IMR-90 (cell line): Measurements from ENCODE around the gene PCDHGB1. TPM values are rescaled to one million over a fixed set of nuclear protein-coding genes. Genes with fewer than 3 reads are reported as not detected.

Source experiments
- ATAC-seq: fragments of 200-7000 bp; cut with Tn5 transposase; 2 replicates; pipeline ENCODE4 v1.9.1; 2020; ENCODE audit warnings: low read depth, mild to moderate bottlenecking, moderate library complexity
- Bru-seq: library from RNA; stranded (reverse); fragments of 400-500 nt; gene quantifications from one replicate; lab custom pipeline; 2021; lab: Mats Ljungman, UMichigan
- BruChase-seq, 2 experiments: library from RNA; stranded (reverse); fragments of 400-500 nt; gene quantifications; one replicate each; lab custom pipeline; 2021; lab: Mats Ljungman, UMichigan
- BruUV-seq: library from RNA; stranded (reverse); fragments of 400-500 nt; replicated peaks from 2 replicates; lab custom pipeline; 2021; lab: Mats Ljungman, UMichigan
- CTCF ChIA-PET: fragments of 300-600 bp; formaldehyde crosslinking; extraction: SDS; loops from one replicate; lab custom pipeline; 2021; ENCODE audit warnings: antibody characterized with exemption; lab: Yijun Ruan, JAX
- POLR2A ChIA-PET: fragments of 300-600 bp; sonication (Branson Sonifier 250); formaldehyde crosslinking; loops from one replicate; lab custom pipeline; 2022; ENCODE audit warnings: antibody characterized with exemption; ENCODE audit not compliant: unreplicated experiment; lab: Charles Lee
- DNase-seq: peaks from one replicate; pipeline ENCODE4 v3.0.0; 2013
- H2AFZ ChIP-seq: replicated peaks from 2 replicates; pipeline ENCODE3; 2013; ENCODE audit warnings: low read length, mild to moderate bottlenecking; ENCODE audit not compliant: poor library complexity
- H2AK5ac ChIP-seq: 2 replicates; pipeline ENCODE4 v1.6.1; 2013; ENCODE audit warnings: low read depth, low read length, inconsistent platforms
- H2AK9ac ChIP-seq: replicated peaks from 2 replicates; pipeline ENCODE3; 2013; ENCODE audit warnings: mild to moderate bottlenecking, low read depth, low read length, moderate library complexity; ENCODE audit not compliant: poor library complexity
- H2BK120ac ChIP-seq: 2 replicates; pipeline ENCODE4 v1.6.1; 2013; ENCODE audit warnings: low read depth, low read length, inconsistent platforms
- H2BK15ac ChIP-seq: 3 replicates; pipeline ENCODE4 v1.6.1; 2013; ENCODE audit warnings: low read depth, low read length, inconsistent platforms
- H2BK20ac ChIP-seq: 2 replicates; pipeline ENCODE4 v1.6.1; 2013; ENCODE audit warnings: low read depth, mild to moderate bottlenecking, inconsistent platforms, low read length, moderate library complexity
- H2BK5ac ChIP-seq: 2 replicates; pipeline ENCODE4 v1.6.1; 2013; ENCODE audit warnings: mild to moderate bottlenecking, low read depth, low read length, inconsistent platforms; ENCODE audit not compliant: poor library complexity, severe bottlenecking
- H3K14ac ChIP-seq: replicated peaks from 2 replicates; pipeline ENCODE4 v1.6.1; 2013; ENCODE audit warnings: low read depth, low read length, inconsistent platforms
- H3K18ac ChIP-seq: 2 replicates; pipeline ENCODE4 v1.6.1; 2013; ENCODE audit warnings: low read depth, low read length, control low read depth
- H3K23ac ChIP-seq: 2 replicates; pipeline ENCODE4 v1.6.1; 2013; ENCODE audit warnings: low read depth, low read length, inconsistent platforms
- H3K27ac ChIP-seq: 2 replicates; pipeline ENCODE4 v1.5.1; 2013; ENCODE audit warnings: mild to moderate bottlenecking, control low read depth, low read length; ENCODE audit not compliant: insufficient read depth
- H3K27me3 ChIP-seq: 2 replicates; pipeline ENCODE4 v1.6.1; 2013; ENCODE audit warnings: low read length; ENCODE audit not compliant: control insufficient read depth, insufficient read depth
- H3K36me3 ChIP-seq: 2 replicates; pipeline ENCODE4 v1.6.1; 2013; ENCODE audit warnings: low read length, mixed read lengths; ENCODE audit not compliant: control insufficient read depth, insufficient read depth
- H3K4ac ChIP-seq: 2 replicates; pipeline ENCODE4 v1.6.1; 2013; ENCODE audit warnings: low read depth, low read length, inconsistent platforms
- H3K4me1 ChIP-seq: 2 replicates; pipeline ENCODE4 v1.6.1; 2013; ENCODE audit warnings: low read length, mixed read lengths; ENCODE audit not compliant: control insufficient read depth, insufficient read depth
- H3K4me2 ChIP-seq: 2 replicates; pipeline ENCODE4 v1.6.1; 2013; ENCODE audit warnings: low read depth, mild to moderate bottlenecking, control low read depth, low read length, moderate library complexity
- H3K4me3 ChIP-seq: 2 replicates; pipeline ENCODE4 v1.5.1; 2013; ENCODE audit warnings: low read depth, mild to moderate bottlenecking, control low read depth, low read length, moderate library complexity; ENCODE audit not compliant: insufficient read depth
- H3K56ac ChIP-seq: 2 replicates; pipeline ENCODE4 v1.6.1; 2013; ENCODE audit warnings: low read length, inconsistent platforms; ENCODE audit not compliant: insufficient read depth; ENCODE audit errors: extremely low read depth
- H3K79me1 ChIP-seq, 2 experiments: 2 replicates each; pipeline ENCODE4 v1.6.1; 2013; ENCODE audit warnings: low read length in 2 of 2, inconsistent platforms in 1 of 2, low read depth in 1 of 2
- H3K9ac ChIP-seq: 2 replicates; pipeline ENCODE4 v1.6.1; 2013; ENCODE audit warnings: low read depth, low read length, control low read depth
- H3K9me1 ChIP-seq: 2 replicates; pipeline ENCODE4 v1.6.1; 2013; ENCODE audit warnings: low read length, inconsistent platforms; ENCODE audit not compliant: insufficient read depth
- H3K9me3 ChIP-seq: 2 replicates; pipeline ENCODE4 v1.6.1; 2013; ENCODE audit warnings: low read length; ENCODE audit not compliant: control insufficient read depth, insufficient read depth
- H4K20me1 ChIP-seq: 2 replicates; pipeline ENCODE4 v1.6.1; 2013; ENCODE audit warnings: low read length, inconsistent platforms; ENCODE audit not compliant: insufficient read depth
- H4K5ac ChIP-seq: 2 replicates; pipeline ENCODE4 v1.6.1; 2013; ENCODE audit warnings: mild to moderate bottlenecking, low read depth, low read length, control low read depth
- H4K8ac ChIP-seq, 2 experiments: 2 replicates each; pipeline ENCODE4 v1.6.1; 2013; ENCODE audit warnings: low read depth in 2 of 2, low read length in 2 of 2, control low read depth in 1 of 2, inconsistent platforms in 1 of 2
- H4K91ac ChIP-seq: 2 replicates; pipeline ENCODE4 v1.6.1; 2013; ENCODE audit warnings: low read depth, low read length, inconsistent platforms; ENCODE audit not compliant: insufficient read depth
- BHLHE40 ChIP-seq: fragments of 150-350 bp; IDR thresholded peaks from 2 replicates; pipeline ENCODE4 v1.6.1; 2016; ENCODE audit warnings: mild to moderate bottlenecking, low read depth, low read length
- CEBPB ChIP-seq: IDR thresholded peaks from 2 replicates; pipeline ENCODE4 v1.6.1; 2012; ENCODE audit warnings: low read depth, low read length, improper control_type of control experiment
- CTCF ChIP-seq: conservative IDR thresholded peaks from 2 replicates; pipeline ENCODE4 v1.5.1; 2012; ENCODE audit warnings: mild to moderate bottlenecking, low read depth, low read length, improper control_type of control experiment
- FOS ChIP-seq: fragments of 150-350 bp; IDR thresholded peaks from 2 replicates; pipeline ENCODE4 v1.6.1; 2016; ENCODE audit warnings: low read depth, low read length
- MAFK ChIP-seq: IDR thresholded peaks from 2 replicates; pipeline ENCODE4 v1.6.1; 2012; ENCODE audit warnings: low read depth, low read length, improper control_type of control experiment
- MXI1 ChIP-seq: IDR thresholded peaks from 2 replicates; pipeline ENCODE4 v1.6.1; 2012; ENCODE audit warnings: low read depth, mild to moderate bottlenecking, low read length, moderate library complexity, borderline replicate concordance
- NFE2L2 ChIP-seq: fragments of 150-350 bp; IDR thresholded peaks from 2 replicates; pipeline ENCODE4 v1.6.1; 2016; ENCODE audit warnings: low read depth, mild to moderate bottlenecking, low read length
- POLR2A ChIP-seq: IDR thresholded peaks from 2 replicates; pipeline ENCODE4 v1.6.1; 2012; ENCODE audit warnings: mild to moderate bottlenecking, low read depth, low read length
- RAD21 ChIP-seq: IDR thresholded peaks from 2 replicates; pipeline ENCODE4 v1.6.1; 2012; ENCODE audit warnings: low read length, improper control_type of control experiment
- RCOR1 ChIP-seq: IDR thresholded peaks from 2 replicates; pipeline ENCODE4 v1.6.1; 2012; ENCODE audit warnings: mild to moderate bottlenecking, low read length, improper control_type of control experiment; ENCODE audit not compliant: insufficient replicate concordance
- SMC3 ChIP-seq: fragments of 150-350 bp; IDR thresholded peaks from 2 replicates; pipeline ENCODE4 v1.6.1; 2016; ENCODE audit warnings: low read depth, mild to moderate bottlenecking, antibody characterized with exemption, low read length, moderate library complexity
- WGBS, 2 experiments: methylation state at CpG; one replicate each; pipeline versions ENCODE4 v1.1.5 to v1.1.7; 2013; ENCODE audit warnings: missing lambda C conversion rate in 2 of 2; ENCODE audit not compliant: insufficient read length in 1 of 2; ENCODE audit errors: extremely low coverage in 2 of 2; 5-methylcytosine and 5-hydroxymethylcytosine counted together
- dilution Hi-C: fragments of 300-500 bp; cut with HindIII; formaldehyde crosslinking; loops from one replicate; pipeline ENCODE4 v1.14.3; 2018; ENCODE audit warnings: low sequenced_read_pairs; ENCODE audit not compliant: unreplicated experiment
- in situ Hi-C: fragments of 300-500 bp; cut with MboI; formaldehyde crosslinking; loops from 3 replicates; pipeline ENCODE4 v1.14.3; 2019; ENCODE audit warnings: low sequenced_read_pairs, inconsistent platforms, mixed read lengths
- intact Hi-C: fragments of 100-400 bp; cut with micrococcal nuclease; formaldehyde crosslinking; loops from 2 replicates; pipeline ENCODE4 v1.10.0; 2022
- long read RNA-seq: library from polyadenylated mRNA; unstranded; transcript quantifications from one replicate; pipeline ENCODE4 v2.0.0, GENCODE V29; 2021; ENCODE audit not compliant: unreplicated experiment
- polyA plus RNA-seq, 3 experiments: library from polyadenylated mRNA; depleted of rRNA; stranded (reverse); fragments of >200 nt; gene quantifications; 2 replicates each; pipeline ENCODE4 v1.2.3, GENCODE V29; 2012; ENCODE audit warnings: low replicate concordance in 1 of 3
- total RNA-seq: library from RNA; depleted of rRNA; stranded (reverse); fragments of >200 nt; gene quantifications from 2 replicates; pipeline ENCODE4 v1.2.3, GENCODE V29; 2012; rRNA removed

PCDHGB1 gene
- total RNA-seq (3.3 and 3.6 TPM in 2 replicates), polyA plus RNA-seq (2012; rRNA removed) (1.9 TPM in 2 replicates), Bru-seq, nascent RNA (percentile 68 among the genes with signal in this experiment), BruChase-seq, experiment 1, labeled RNA remaining after a 6-hour chase (percentile 81 among the genes with signal in this experiment), BruChase-seq, experiment 2, labeled RNA remaining after a 2-hour chase (percentile 85 among the genes with signal in this experiment)
- 1.2 and 2.0 TPM in 2 replicates for polyA plus RNA-seq (2012; cell fraction: cytosol; rRNA removed)
- 2.1 and 2.2 TPM in 2 replicates for polyA plus RNA-seq (2012; cell fraction: nucleus; rRNA removed; ENCODE audit: low replicate concordance)
- long read RNA-seq, partial matches to known transcripts, result 0 of 1 reads
- long read RNA-seq, other reads (novel, unspliced or antisense), result 0 of 1 reads

- H4K20me1 ChIP-seq, result no peaks in the 10 kb centered on the region
- ATAC-seq (peak; percentile 94), DNase-seq (peak; percentile 71)
- H2AK5ac ChIP-seq, result no peak within 1 kb of the TSS
- peak within 1 kb of the TSS; percentile 28 for H3K9ac ChIP-seq
- H3K9me3 ChIP-seq, result peaks cover 33% of the 10 kb centered on the region
- H3K23ac ChIP-seq, result no peak within 1 kb of the TSS
- peak within 1 kb of the TSS; percentile 77 for H2AFZ ChIP-seq
- peak within 1 kb of the TSS; percentile 55 for H3K4me3 ChIP-seq
- no peaks in the 10 kb centered on the region for H3K9me1 ChIP-seq
- no peaks in the 10 kb centered on the region for H3K79me1 ChIP-seq
- no peak within 1 kb of the TSS for H2BK120ac ChIP-seq
- no peaks in the 10 kb centered on the region for H3K27me3 ChIP-seq
- BruUV-seq, result TSS peak; percentile 43
- H3K56ac ChIP-seq, result no peak within 1 kb of the TSS; the same call in 1 of the 2 replicates
- WGBS, 2 experiments, result 27 to 100% methylated on average over 3 to 13 of the region's 29 CpGs
- intact Hi-C loops, result no loop called here
- no peak for TF ChIP-seq CEBPB
- no peak for TF ChIP-seq MAFK
- TF ChIP-seq NFE2L2, result no peak
- TF ChIP-seq RAD21, result peak; percentile 57
- TF ChIP-seq BHLHE40, result peak; percentile 15; the same call in 1 of the 2 replicates
- TF ChIP-seq MXI1, result no peak; the same call in 1 of the 2 replicates
- TF ChIP-seq SMC3, result peak; percentile 37
- no peak for TF ChIP-seq FOS
- no peak for TF ChIP-seq RCOR1
- peak; percentile 61 for TF ChIP-seq CTCF
- TF ChIP-seq POLR2A, result no peak
- in situ Hi-C loops, result no loop called here
- no peak within 1 kb of the TSS for H2BK5ac ChIP-seq
- dilution Hi-C loops, result no loop called here
- no peak within 1 kb of the TSS for H3K18ac ChIP-seq
- POLR2A ChIA-PET, result no interaction called here
- H2AK9ac ChIP-seq, result no peak within 1 kb of the TSS
- H2BK20ac ChIP-seq, result no peak within 1 kb of the TSS
- CTCF ChIA-PET, result interaction anchor here (0.8 kb wide), 1 partner anchor 207 kb away, joined by 4 read pairs; no protein-coding TSS in a partner anchor
- no peak within 1 kb of the TSS for H3K4ac ChIP-seq
- 0 out of 2 replicates have a peak within 1 kb of the TSS, but pooled peaks have one; percentile 4 for H4K5ac ChIP-seq
- peaks cover 3% of the 10 kb centered on the region; the same call in 1 of the 2 replicates for H3K36me3 ChIP-seq
- no peak within 1 kb of the TSS for H2BK15ac ChIP-seq
- H3K27ac ChIP-seq, result no peak within 1 kb of the TSS
- peak within 1 kb of the TSS; percentile 0 to 20; a peak in 1 of 4 replicates for H4K8ac ChIP-seq
- H4K91ac ChIP-seq, result no peak within 1 kb of the TSS
- H3K14ac ChIP-seq, result no peak within 1 kb of the TSS
- no peaks in the 10 kb centered on the region for H3K4me1 ChIP-seq
- H3K4me2 ChIP-seq, result peak within 1 kb of the TSS; percentile 45; the same call in 1 of the 2 replicates
Observed at GRCh38 chr5:141349917-141350619, at the start of gene PCDHGB1. PCDHGB1 (plus strand) TSS chr5:141350099; CDS start chr5:141350261, 162 bp downstream.
